SHP77 (cell line): Measurements from ENCODE around the gene EVA1A.
"Not testable (repeated sequence)": the region's sequence is repeated elsewhere in the genome, so short reads cannot be mapped to it uniquely, and the experiment has no call there.

ENCODE experiments used
- DNase-seq, 2 experiments: peaks; one replicate each; lab custom pipeline; 2025; lab: John Stamatoyannopoulos, UW

Gene EVA1A

GRCh38 chr2:75482398-75482797, 78.3 kb downstream of the EVA1A start:
- DNase-seq, result no peak

GRCh38 chr2:75480971-75481836, 79.5 kb downstream of the EVA1A start:
- peak; percentile 73 to 74 for DNase-seq

GRCh38 chr2:75477696-75478095, 83.0 kb downstream of the EVA1A start:
- DNase-seq, result not testable (repeated sequence)

GRCh38 chr2:75476761-75477160, 84.0 kb downstream of the EVA1A start:
- no peak for DNase-seq

- DNase-seq, result no peak
Observed at GRCh38 chr2:75475976-75476375, 84.8 kb downstream of the EVA1A start.

GRCh38 chr2:75475049-75475448, 85.7 kb downstream of the EVA1A start:
- DNase-seq, result no peak

GRCh38 chr2:75474115-75474514, 86.6 kb downstream of the EVA1A start:
- DNase-seq, result no peak

- DNase-seq, result peak in 1 of 2 experiments; percentile 5
Observed at GRCh38 chr2:75466708-75467311, 93.9 kb downstream of the EVA1A start.

- DNase-seq, result peak in 1 of 2 experiments; percentile 41
Observed at GRCh38 chr2:75465317-75465984, 95.3 kb downstream of the EVA1A start.

- peak in 1 of 2 experiments; percentile 7 for DNase-seq
Observed at GRCh38 chr2:75464348-75464946, 96.3 kb downstream of the EVA1A start.

- no peak for DNase-seq
Observed at GRCh38 chr2:75462721-75463120, 98.0 kb downstream of the EVA1A start.

GRCh38 chr2:75462206-75462605, 98.5 kb downstream of the EVA1A start:
- no peak for DNase-seq

- no peak for DNase-seq
Observed at GRCh38 chr2:75460630-75461029, 100.1 kb downstream of the EVA1A start.

- DNase-seq, result no peak
Observed at GRCh38 chr2:75459565-75460310, 101.0 kb downstream of the EVA1A start.

GRCh38 chr2:75458201-75458600, 102.5 kb downstream of the EVA1A start:
- no peak for DNase-seq

- no peak for DNase-seq
Observed at GRCh38 chr2:75456825-75457224, 103.9 kb downstream of the EVA1A start.

- no peak for DNase-seq
Observed at GRCh38 chr2:75456111-75456510, 104.6 kb downstream of the EVA1A start.

- DNase-seq, result no peak
Observed at GRCh38 chr2:75454241-75454620, 106.5 kb downstream of the EVA1A start.

- DNase-seq, result no peak
Observed at GRCh38 chr2:75453384-75454240, 107.1 kb downstream of the EVA1A start.

GRCh38 chr2:75450068-75450467, 110.7 kb downstream of the EVA1A start:
- DNase-seq, result no peak

GRCh38 chr2:75447176-75447575, 113.6 kb downstream of the EVA1A start:
- no peak for DNase-seq
